Activated naive CD4-positive, alpha-beta T cell treated with anti-CD3 and anti-CD28 coated beads for 36 hours (primary cell): ENCODE results near the gene PAX7. TPM values are rescaled to one million over a fixed set of nuclear protein-coding genes. Genes with fewer than 3 reads are reported as not detected.
"Not testable (repeated sequence)": the region's sequence is repeated elsewhere in the genome, so short reads cannot be mapped to it uniquely, and the experiment has no call there.

Source experiments
- CTCF ChIA-PET: fragments of 350-600 bp; sonication (Branson Sonifier 250); formaldehyde crosslinking; loops from one replicate; lab custom pipeline; 2021; ENCODE audit warnings: antibody characterized with exemption; lab: Charles Lee
- DNase-seq: peaks from one replicate; pipeline ENCODE4 v3.0.0-alpha.2; 2020
- H3K27ac Mint-ChIP-seq: one replicate; pipeline ENCODE4 v1.8.0; 2021; ENCODE audit warnings: mild to moderate bottlenecking, mixed read lengths
- H3K27me3 Mint-ChIP-seq: one replicate; pipeline ENCODE4 v1.8.0; 2021; ENCODE audit warnings: low read depth, mixed read lengths
- H3K36me3 Mint-ChIP-seq: one replicate; pipeline ENCODE4 v1.8.0; 2021; ENCODE audit warnings: low read depth, mixed read lengths
- H3K4me1 Mint-ChIP-seq: one replicate; pipeline ENCODE4 v1.8.0; 2021; ENCODE audit warnings: low read depth, mixed read lengths
- H3K4me3 Mint-ChIP-seq: one replicate; pipeline ENCODE4 v1.8.0; 2021; ENCODE audit warnings: mild to moderate bottlenecking, moderate library complexity, mixed read lengths
- H3K9me3 Mint-ChIP-seq: one replicate; pipeline ENCODE4 v1.8.0; 2021; ENCODE audit warnings: mixed read lengths
- intact Hi-C: fragments of 100-400 bp; cut with micrococcal nuclease; formaldehyde crosslinking; loops from one replicate; pipeline ENCODE4 v1.15.1; 2023
- total RNA-seq, 2 experiments: library from RNA; stranded (reverse); gene quantifications; one replicate each; pipeline ENCODE4 v1.2.3, GENCODE V29; 2021

The PAX7 gene
- total RNA-seq, 2 experiments from 2014 or later, result not detected

- no peaks in the 10 kb centered on the region for H3K36me3 Mint-ChIP-seq
- peak; percentile 42 for DNase-seq
- H3K27me3 Mint-ChIP-seq, result peaks cover 7% of the 10 kb centered on the region
- peaks cover 13% of the 10 kb centered on the region for H3K4me1 Mint-ChIP-seq
- no peak overlapping the region for H3K4me3 Mint-ChIP-seq
- H3K9me3 Mint-ChIP-seq, result no peaks in the 10 kb centered on the region
- H3K27ac Mint-ChIP-seq, result no peak overlapping the region
- CTCF ChIA-PET, result interaction anchor here (1.2 kb wide), 1 partner anchor 79 kb away, joined by 4 read pairs; no protein-coding TSS in a partner anchor
- intact Hi-C loops, result no loop called here
Observed at GRCh38 chr1:18676332-18676781, 45.7 kb downstream of the PAX7 start.

- H3K4me1 Mint-ChIP-seq, result peaks cover 9% of the 10 kb centered on the region
- CTCF ChIA-PET, result interaction anchor here (0.7 to 6.7 kb wide), 18 partner anchors 9 to 295 kb away, joined by 3 to 37 read pairs (median 4); no protein-coding TSS in a partner anchor
- no peak overlapping the region for H3K4me3 Mint-ChIP-seq
- peaks cover 3% of the 10 kb centered on the region for H3K27me3 Mint-ChIP-seq
- H3K36me3 Mint-ChIP-seq, result no peaks in the 10 kb centered on the region
- H3K9me3 Mint-ChIP-seq, result no peaks in the 10 kb centered on the region
- no peak overlapping the region for H3K27ac Mint-ChIP-seq
- peak; percentile 35 for DNase-seq
- intact Hi-C loops, result loop anchor here (1.0 to 10.0 kb wide), 2 partner anchors 84 to 143 kb away; no protein-coding TSS in a partner anchor
Observed at GRCh38 chr1:18681423-18681835, 50.8 kb downstream of the PAX7 start.

GRCh38 chr1:18682375-18682774 is 51.7 kb downstream of the PAX7 start:
- peaks cover 4% of the 10 kb centered on the region for H3K4me1 Mint-ChIP-seq
- H3K27me3 Mint-ChIP-seq, result peaks cover 3% of the 10 kb centered on the region
- no peaks in the 10 kb centered on the region for H3K9me3 Mint-ChIP-seq
- no peaks in the 10 kb centered on the region for H3K36me3 Mint-ChIP-seq
- H3K27ac Mint-ChIP-seq, result no peak overlapping the region
- no peak overlapping the region for H3K4me3 Mint-ChIP-seq
- intact Hi-C loops, result loop anchor here (10.0 kb wide), 1 partner anchor 142 kb away; no protein-coding TSS in a partner anchor
- CTCF ChIA-PET, result interaction anchor here (0.8 to 6.7 kb wide), 5 partner anchors 15 to 85 kb away, joined by 3 to 37 read pairs (median 7); no protein-coding TSS in a partner anchor
- DNase-seq, result no peak

GRCh38 chr1:18684303-18684702 is 53.7 kb downstream of the PAX7 start:
- CTCF ChIA-PET, result interaction anchor here (0.6 to 6.7 kb wide), 3 partner anchors 24 to 87 kb away, joined by 4 to 37 read pairs (median 5); no protein-coding TSS in a partner anchor
- intact Hi-C loops, result loop anchor here (10.0 kb wide), 1 partner anchor 140 kb away; no protein-coding TSS in a partner anchor

GRCh38 chr1:18686540-18686939 is 55.9 kb downstream of the PAX7 start:
- H3K27ac Mint-ChIP-seq, result no peak overlapping the region
- no peaks in the 10 kb centered on the region for H3K9me3 Mint-ChIP-seq
- no peaks in the 10 kb centered on the region for H3K27me3 Mint-ChIP-seq
- H3K36me3 Mint-ChIP-seq, result no peaks in the 10 kb centered on the region
- intact Hi-C loops, result loop anchor here (10.0 kb wide), 1 partner anchor 138 kb away; no protein-coding TSS in a partner anchor
- CTCF ChIA-PET, result interaction anchor here (1.2 to 1.3 kb wide), 2 partner anchors 15 to 89 kb away, joined by 3 to 5 read pairs; no protein-coding TSS in a partner anchor
- H3K4me3 Mint-ChIP-seq, result no peak overlapping the region
- DNase-seq, result no peak
- peaks cover 4% of the 10 kb centered on the region for H3K4me1 Mint-ChIP-seq

More at GRCh38 chr1:18684303-18684702, 53.7 kb downstream of the PAX7 start:
- no peaks in the 10 kb centered on the region for H3K9me3 Mint-ChIP-seq
- H3K4me1 Mint-ChIP-seq, result peaks cover 4% of the 10 kb centered on the region
- no peak overlapping the region for H3K27ac Mint-ChIP-seq
- no peaks in the 10 kb centered on the region for H3K36me3 Mint-ChIP-seq
- no peak for DNase-seq
- H3K4me3 Mint-ChIP-seq, result no peak overlapping the region
- peaks cover 3% of the 10 kb centered on the region for H3K27me3 Mint-ChIP-seq

GRCh38 chr1:18687273-18687672 is 56.6 kb downstream of the PAX7 start:
- H3K4me1 Mint-ChIP-seq, result peaks cover 4% of the 10 kb centered on the region

GRCh38 chr1:18691648-18692047 is 61.0 kb downstream of the PAX7 start:
- H3K27ac Mint-ChIP-seq, result no peak overlapping the region
- no peak overlapping the region for H3K4me3 Mint-ChIP-seq
- intact Hi-C loops, result no loop called here
- no peaks in the 10 kb centered on the region for H3K4me1 Mint-ChIP-seq
- H3K9me3 Mint-ChIP-seq, result no peaks in the 10 kb centered on the region
- no peak for DNase-seq
- CTCF ChIA-PET, result interaction anchor here (1.4 kb wide), 1 partner anchor 95 kb away, joined by 4 read pairs; no protein-coding TSS in a partner anchor
- peaks cover 20% of the 10 kb centered on the region for H3K27me3 Mint-ChIP-seq
- H3K36me3 Mint-ChIP-seq, result no peaks in the 10 kb centered on the region

More at GRCh38 chr1:18687273-18687672, 56.6 kb downstream of the PAX7 start:
- Mint-ChIP-seq H3K27me3 (no peaks in the 10 kb centered on the region), H3K36me3 (no peaks in the 10 kb centered on the region), H3K9me3 (no peaks in the 10 kb centered on the region), H3K4me3 (no peak overlapping the region), H3K27ac (no peak overlapping the region)
- CTCF ChIA-PET, result interaction anchor here (1.3 kb wide), 1 partner anchor 90 kb away, joined by 5 read pairs; no protein-coding TSS in a partner anchor
- no peak for DNase-seq
- intact Hi-C loops, result loop anchor here (10.0 kb wide), 1 partner anchor 138 kb away; no protein-coding TSS in a partner anchor

- Mint-ChIP-seq H3K27me3 (peaks cover 26% of the 10 kb centered on the region), H3K27ac (no peak overlapping the region), H3K4me1 (no peaks in the 10 kb centered on the region), H3K36me3 (no peaks in the 10 kb centered on the region), H3K9me3 (no peaks in the 10 kb centered on the region), H3K4me3 (no peak overlapping the region)
- no peak for DNase-seq
- CTCF ChIA-PET, result no interaction called here
- intact Hi-C loops, result no loop called here
Observed at GRCh38 chr1:18693256-18694098, 62.8 kb downstream of the PAX7 start.

GRCh38 chr1:18694289-18694688 is 63.6 kb downstream of the PAX7 start:
- CTCF ChIA-PET, H3K27ac Mint-ChIP-seq, H3K36me3 Mint-ChIP-seq, H3K4me3 Mint-ChIP-seq, H3K9me3 Mint-ChIP-seq, DNase-seq, H3K4me1 Mint-ChIP-seq, intact Hi-C loops: not testable (repeated sequence)
- H3K27me3 Mint-ChIP-seq, result peaks cover 31% of the 10 kb centered on the region

GRCh38 chr1:18697541-18697940 is 66.9 kb downstream of the PAX7 start:
- no peak for DNase-seq
- Mint-ChIP-seq H3K4me3 (no peak overlapping the region), H3K27me3 (peaks cover 34% of the 10 kb centered on the region), H3K4me1 (no peaks in the 10 kb centered on the region), H3K36me3 (no peaks in the 10 kb centered on the region), H3K27ac (no peak overlapping the region), H3K9me3 (no peaks in the 10 kb centered on the region)
- CTCF ChIA-PET, result no interaction called here
- intact Hi-C loops, result no loop called here

GRCh38 chr1:18700530-18700929 is 69.9 kb downstream of the PAX7 start:
- H3K4me3 Mint-ChIP-seq, result no peak overlapping the region
- no peak for DNase-seq
- CTCF ChIA-PET, result no interaction called here
- intact Hi-C loops, result no loop called here
- no peak overlapping the region for H3K27ac Mint-ChIP-seq
- H3K4me1 Mint-ChIP-seq, result no peaks in the 10 kb centered on the region
- no peaks in the 10 kb centered on the region for H3K36me3 Mint-ChIP-seq
- H3K27me3 Mint-ChIP-seq, result peaks cover 31% of the 10 kb centered on the region
- H3K9me3 Mint-ChIP-seq, result no peaks in the 10 kb centered on the region

- no peaks in the 10 kb centered on the region for H3K36me3 Mint-ChIP-seq
- H3K9me3 Mint-ChIP-seq, result no peaks in the 10 kb centered on the region
- H3K4me1 Mint-ChIP-seq, result no peaks in the 10 kb centered on the region
- H3K27ac Mint-ChIP-seq, result no peak overlapping the region
- H3K27me3 Mint-ChIP-seq, result peaks cover 32% of the 10 kb centered on the region
- intact Hi-C loops, result no loop called here
- no peak for DNase-seq
- H3K4me3 Mint-ChIP-seq, result no peak overlapping the region
- CTCF ChIA-PET, result no interaction called here
Observed at GRCh38 chr1:18701183-18701582, 70.5 kb downstream of the PAX7 start.
